Measurements from ENCODE around the gene PER1. TPM values are rescaled to one million over a fixed set of nuclear protein-coding genes. Genes with fewer than 3 reads are reported as not detected.

The PER1 gene
- total RNA-seq, 2 donors from 2014 or later, result 27.5 to 78.8 TPM

DNA sequence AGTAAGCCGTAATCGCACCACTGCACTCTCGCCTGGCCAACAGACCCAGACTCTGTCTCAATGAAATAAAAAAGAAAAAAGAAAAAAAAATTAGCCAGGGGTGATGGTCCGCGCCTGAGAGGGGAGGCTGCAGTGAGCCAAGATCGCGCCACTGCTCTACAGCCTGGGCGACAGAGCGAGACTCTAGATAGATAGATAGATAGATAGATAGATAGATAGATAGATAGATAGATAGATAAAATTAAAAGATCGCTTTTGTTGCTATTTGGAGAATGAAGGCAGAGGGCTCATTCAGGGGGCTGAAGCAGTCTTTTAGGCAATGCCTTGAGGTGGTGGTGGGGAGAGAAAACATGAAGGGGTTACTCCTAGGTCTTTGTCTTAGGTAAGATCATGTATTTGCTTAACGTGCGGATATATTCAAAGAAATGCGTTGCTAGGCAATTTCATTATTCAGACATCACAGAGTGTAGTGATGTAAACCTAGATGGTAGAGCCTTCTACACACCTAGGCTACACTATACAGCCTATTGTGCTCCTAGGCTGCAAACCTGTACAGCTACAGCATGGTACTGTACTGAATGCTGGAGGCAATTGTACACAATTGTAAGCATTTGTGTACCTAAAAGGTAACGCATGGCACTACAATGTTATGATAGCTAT, 23.9 kb downstream of the PER1 start:
- no peak for ATAC-seq
- no peak for TF ChIP-seq POLR2A (IDR thresholded peaks at IDR 0.05)
- TF ChIP-seq, protein P1, sequence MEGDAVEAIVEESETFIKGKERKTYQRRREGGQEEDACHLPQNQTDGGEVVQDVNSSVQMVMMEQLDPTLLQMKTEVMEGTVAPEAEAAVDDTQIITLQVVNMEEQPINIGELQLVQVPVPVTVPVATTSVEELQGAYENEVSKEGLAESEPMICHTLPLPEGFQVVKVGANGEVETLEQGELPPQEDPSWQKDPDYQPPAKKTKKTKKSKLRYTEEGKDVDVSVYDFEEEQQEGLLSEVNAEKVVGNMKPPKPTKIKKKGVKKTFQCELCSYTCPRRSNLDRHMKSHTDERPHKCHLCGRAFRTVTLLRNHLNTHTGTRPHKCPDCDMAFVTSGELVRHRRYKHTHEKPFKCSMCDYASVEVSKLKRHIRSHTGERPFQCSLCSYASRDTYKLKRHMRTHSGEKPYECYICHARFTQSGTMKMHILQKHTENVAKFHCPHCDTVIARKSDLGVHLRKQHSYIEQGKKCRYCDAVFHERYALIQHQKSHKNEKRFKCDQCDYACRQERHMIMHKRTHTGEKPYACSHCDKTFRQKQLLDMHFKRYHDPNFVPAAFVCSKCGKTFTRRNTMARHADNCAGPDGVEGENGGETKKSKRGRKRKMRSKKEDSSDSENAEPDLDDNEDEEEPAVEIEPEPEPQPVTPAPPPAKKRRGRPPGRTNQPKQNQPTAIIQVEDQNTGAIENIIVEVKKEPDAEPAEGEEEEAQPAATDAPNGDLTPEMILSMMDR (IDR thresholded peaks at IDR 0.05), result no peak
- peaks cover 0 to 14% of the 10 kb centered on the region in 2 donors for H3K27me3 ChIP-seq
- intact Hi-C loops (cut with DNase I), result loop anchor here (5.0 kb wide), 1 partner anchor 49 kb away; the partner anchor contains the start of gene TMEM107
- peaks cover 38% of the 10 kb centered on the region for H3K4me1 ChIP-seq
- H3K9me3 ChIP-seq, result no peaks in the 10 kb centered on the region
- H3K27ac ChIP-seq, result no peak overlapping the region
- no peak for DNase-seq
- H3K36me3 ChIP-seq (replicated peaks in 1 of 2; ENCODE audit: insufficient read depth in 1 of 2, low read depth in 2 of 2), result no peaks in the 10 kb centered on the region
- H3K4me3 ChIP-seq, result no peak overlapping the region
- 66 to 67% methylated on average over 14 of the region's 14 CpGs for whole genome bisulfite sequencing, 2 donors

DNA sequence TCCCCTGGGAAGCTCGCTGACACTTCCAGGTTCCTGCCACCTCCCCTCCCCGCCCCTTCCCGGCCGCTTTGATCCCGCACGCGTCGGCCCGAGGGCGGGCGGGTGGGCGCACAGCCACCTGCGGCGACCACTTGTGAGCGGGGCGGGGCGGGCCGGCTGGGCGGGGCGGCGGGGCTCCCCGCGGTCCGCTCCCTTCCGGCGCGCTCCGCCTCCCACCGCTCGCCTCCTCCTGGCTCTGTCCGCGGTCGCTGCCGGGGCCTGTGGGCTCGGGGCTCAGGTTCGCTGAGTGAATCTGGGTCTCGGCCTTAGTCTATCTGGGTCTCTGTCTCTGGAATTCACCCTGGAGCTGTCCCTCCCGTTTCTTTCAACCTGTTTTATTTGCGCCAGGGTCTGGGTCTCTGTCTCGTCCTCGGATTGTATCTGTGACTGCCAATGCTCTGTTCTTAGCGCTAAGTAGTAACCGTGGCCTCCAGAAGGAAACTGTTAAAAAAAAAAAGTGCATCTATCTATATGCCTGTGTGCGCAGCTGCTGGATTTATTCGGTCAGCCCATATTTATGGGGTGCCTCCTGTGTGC, 25.6 kb downstream of the PER1 start:
- peak overlapping the region in 3 of 4 donors; percentile 0 to 27 (median 0) for H3K27ac ChIP-seq
- peak overlapping the region; percentile 3 to 23 for H3K4me3 ChIP-seq
- peaks cover 55% of the 10 kb centered on the region for H3K4me1 ChIP-seq
- 0 to 1% methylated on average over 20 to 33 of the region's 45 CpGs for WGBS, 2 donors
- peaks cover 0 to 29% of the 10 kb centered on the region in 2 donors for H3K27me3 ChIP-seq
- ATAC-seq (peak; percentile 32), DNase-seq (peak in 3 of 4 donors; percentile 35 to 56 (median 37))
- H3K36me3 ChIP-seq (replicated peaks in 1 of 2; ENCODE audit: insufficient read depth in 1 of 2, low read depth in 2 of 2), result no peaks in the 10 kb centered on the region
- intact Hi-C loops (cut with DNase I), result loop anchor here (5.0 kb wide), 1 partner anchor 51 kb away; the partner anchor contains the start of gene TMEM107
- no peaks in the 10 kb centered on the region for H3K9me3 ChIP-seq
- TF ChIP-seq, protein P1 (IDR thresholded peaks at IDR 0.05), result no peak
- no peak for TF ChIP-seq POLR2A (IDR thresholded peaks at IDR 0.05)

DNA sequence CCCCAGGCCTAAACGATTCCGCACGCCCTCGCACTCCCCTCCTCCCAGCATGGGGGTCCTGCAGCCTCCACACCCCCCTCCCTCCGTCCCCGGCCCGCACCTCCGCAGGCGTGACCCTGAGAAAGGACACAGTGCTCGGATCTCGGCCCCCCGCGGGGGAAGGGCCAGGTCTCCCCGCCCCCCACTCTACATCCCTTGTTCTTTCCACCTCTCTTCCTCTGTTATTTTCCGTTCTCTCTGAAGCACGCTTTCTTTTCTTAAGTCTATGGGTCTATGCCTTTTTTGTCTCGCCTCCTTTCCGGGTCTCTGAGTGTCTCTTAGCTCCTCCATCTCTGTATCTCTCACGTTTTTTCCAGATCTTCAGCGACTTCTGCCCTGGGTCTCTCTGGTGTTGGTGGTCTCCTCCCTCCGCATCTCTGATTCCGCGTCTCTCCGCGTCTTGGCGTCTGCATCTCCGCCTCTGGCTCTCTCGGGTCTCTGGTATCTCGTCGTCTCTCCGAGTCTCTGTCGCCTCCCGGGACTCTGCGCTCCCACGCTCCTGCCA, 26.2 kb downstream of the PER1 start:
- Histone ChIP-seq H3K27ac (peak overlapping the region in 2 of 4 donors; percentile 0 to 27), H3K4me3 (peak overlapping the region; percentile 3 to 23), H3K9me3 (no peaks in the 10 kb centered on the region), H3K4me1 (peaks cover 61% of the 10 kb centered on the region), H3K36me3 (replicated peaks in 1 of 2; ENCODE audit: insufficient read depth in 1 of 2, low read depth in 2 of 2) (no peaks in the 10 kb centered on the region), H3K27me3 (peaks cover 0 to 29% of the 10 kb centered on the region in 2 donors)
- intact Hi-C loops (cut with DNase I), result loop anchor here (5.0 kb wide), 1 partner anchor 51 kb away; the partner anchor contains the start of gene TMEM107
- DNase-seq (peak in 2 of 4 donors; percentile 19 to 39), ATAC-seq (no peak)
- 1% methylated on average over 17 to 35 of the region's 35 CpGs for WGBS, 2 donors
- TF ChIP-seq POLR2A (IDR thresholded peaks at IDR 0.05), result no peak
- TF ChIP-seq, protein P1 (IDR thresholded peaks at IDR 0.05), result no peak

DNA sequence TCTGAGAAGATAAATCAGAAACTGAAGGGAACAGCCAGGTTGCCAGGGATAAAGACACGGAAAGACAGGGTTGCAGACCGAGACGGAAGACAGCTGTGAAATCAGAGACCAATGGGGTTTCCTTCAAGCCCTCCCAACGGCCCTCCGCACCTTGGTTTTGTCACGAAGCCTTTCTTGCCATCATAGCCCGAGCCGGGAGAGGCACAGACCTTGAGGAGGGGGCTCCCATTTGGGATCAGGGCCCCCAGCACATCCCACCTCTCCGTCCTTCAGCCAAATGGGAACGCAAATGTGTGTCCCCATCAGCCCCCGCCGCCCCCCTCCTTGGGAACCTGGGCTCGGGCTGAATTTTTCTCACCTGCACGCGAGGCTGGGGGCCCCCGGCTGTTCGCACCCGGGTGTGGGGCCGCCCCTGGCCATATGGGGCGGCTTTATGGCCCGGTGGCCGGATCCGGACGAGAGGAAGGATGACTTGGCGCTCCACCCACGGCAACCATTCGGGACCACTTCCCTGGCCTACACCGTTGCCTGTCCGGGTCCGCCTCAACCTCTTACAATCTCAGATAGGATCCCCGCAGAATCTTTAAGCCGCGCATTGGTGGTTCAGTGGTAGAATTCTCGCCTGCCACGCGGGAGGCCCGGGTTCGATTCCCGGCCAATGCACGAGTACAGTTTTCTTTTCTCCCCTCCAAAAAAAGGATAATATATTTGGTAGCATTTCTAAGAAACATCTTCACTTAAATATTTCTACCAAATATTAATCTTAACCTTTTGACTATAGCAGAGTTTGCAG, 26.9 kb downstream of the PER1 start:
- H3K27ac ChIP-seq, result no peak overlapping the region
- TF ChIP-seq, protein P1 (IDR thresholded peaks at IDR 0.05), result no peak
- TF ChIP-seq POLR2A (IDR thresholded peaks at IDR 0.05), result no peak
- 0 to 2% methylated on average over 25 to 40 of the region's 40 CpGs for WGBS, 2 donors
- DNase-seq, result peak; percentile 82 to 88 (median 84)
- H3K36me3 ChIP-seq (replicated peaks in 1 of 2; ENCODE audit: insufficient read depth in 1 of 2, low read depth in 2 of 2), result no peaks in the 10 kb centered on the region
- peak overlapping the region in 1 of 2 donors; percentile 23 for H3K4me3 ChIP-seq
- H3K4me1 ChIP-seq, result peaks cover 67% of the 10 kb centered on the region
- ATAC-seq, result peak; percentile 56
- H3K9me3 ChIP-seq, result no peaks in the 10 kb centered on the region
- H3K27me3 ChIP-seq, result peaks cover 0 to 29% of the 10 kb centered on the region in 2 donors
- intact Hi-C loops (cut with DNase I), result loop anchor here (5.0 kb wide), 1 partner anchor 52 kb away; the partner anchor contains the start of gene TMEM107

Measured in body of pancreas (tissue), 4 donors.